HG02678 (cell line): ENCODE measurements around the gene FOXO1.

Experiments
- ATAC-seq: cut with Tn5 transposase; IDR thresholded peaks from one replicate; pipeline ENCODE4 v1.9.1; 2021; ENCODE audit warnings: mild to moderate bottlenecking, moderate library complexity; ENCODE audit not compliant: unreplicated experiment

The FOXO1 gene

GRCh38 chr13:40517486-40518480 lies 148.7 kb downstream of the FOXO1 start:
- peak; percentile 85 for ATAC-seq

GRCh38 chr13:40515702-40516101 lies 150.7 kb downstream of the FOXO1 start:
- no peak for ATAC-seq

GRCh38 chr13:40514802-40515201 lies 151.6 kb downstream of the FOXO1 start:
- ATAC-seq, result no peak

- no peak for ATAC-seq
Observed at GRCh38 chr13:40509876-40510275, 156.6 kb downstream of the FOXO1 start.

GRCh38 chr13:40508767-40509342 lies 157.6 kb downstream of the FOXO1 start:
- no peak for ATAC-seq

- no peak for ATAC-seq
Observed at GRCh38 chr13:40508127-40508526, 158.3 kb downstream of the FOXO1 start.

GRCh38 chr13:40506592-40507446 lies 159.6 kb downstream of the FOXO1 start:
- ATAC-seq, result no peak
